Measurements from ENCODE around the gene ESCO1.
"Not testable (repeated sequence)": the region's sequence is repeated elsewhere in the genome, so short reads cannot be mapped to it uniquely, and the experiment has no call there.

Gene ESCO1

GRCh38 chr18:21592361-21592760 lies 8.1 kb downstream of the ESCO1 start:
- not testable (repeated sequence) for DNase-seq

DNA sequence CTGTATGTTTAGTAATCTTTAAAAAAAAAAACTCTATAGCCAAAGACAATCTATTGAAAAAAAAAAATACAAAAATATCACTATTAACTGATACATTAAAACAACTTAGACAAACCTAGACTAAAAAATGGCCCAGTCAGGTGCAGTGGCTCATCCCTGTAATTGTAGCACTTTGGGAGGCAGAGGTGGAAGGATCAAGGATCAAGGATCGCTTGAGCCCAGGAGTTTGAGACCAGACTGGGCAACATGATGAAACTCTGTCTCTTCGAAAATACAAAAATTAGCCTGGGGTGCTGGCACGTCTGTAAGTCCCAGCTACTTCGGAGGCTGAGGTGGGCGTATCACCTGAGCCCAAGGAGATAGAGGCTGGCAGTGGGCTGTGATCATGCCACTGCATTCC lies 16.1 kb downstream of the ESCO1 start:
- DNase-seq = no peak

- no peak for DNase-seq
These were observed 24.8 kb downstream of the ESCO1 start for GRCh38 chr18:21575656-21576055.

DNA sequence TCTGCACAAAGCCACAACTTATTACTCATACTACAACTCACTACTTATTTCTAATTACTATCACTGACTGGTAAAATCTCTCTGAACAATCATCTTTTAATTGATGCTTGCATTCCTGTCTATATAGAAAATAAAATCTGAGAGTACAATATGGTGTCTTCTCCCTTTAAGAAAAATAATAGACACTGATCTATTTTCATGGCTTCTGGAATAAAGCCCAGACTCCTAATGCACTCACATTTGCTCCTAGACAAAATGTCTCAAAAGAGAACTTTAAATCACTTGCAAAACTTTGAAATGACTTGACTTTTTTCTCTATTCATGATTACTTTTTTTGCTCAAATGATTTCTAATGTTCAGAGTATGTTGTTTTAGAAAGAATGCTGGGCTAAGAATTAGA lies 28.7 kb downstream of the ESCO1 start:
- no peak for DNase-seq

- no peak for DNase-seq
These were observed 41.3 kb downstream of the ESCO1 start for GRCh38 chr18:21559195-21559594.

- no peak for DNase-seq
These were observed 42.8 kb downstream of the ESCO1 start for GRCh38 chr18:21557607-21558253.

- no peak for DNase-seq
These were observed 50.0 kb downstream of the ESCO1 start for GRCh38 chr18:21550510-21550970.

- DNase-seq = no peak
These were observed 51.9 kb downstream of the ESCO1 start for GRCh38 chr18:21548647-21549046.

- DNase-seq = no peak
These were observed 54.1 kb downstream of the ESCO1 start for GRCh38 chr18:21546423-21546822.

DNA sequence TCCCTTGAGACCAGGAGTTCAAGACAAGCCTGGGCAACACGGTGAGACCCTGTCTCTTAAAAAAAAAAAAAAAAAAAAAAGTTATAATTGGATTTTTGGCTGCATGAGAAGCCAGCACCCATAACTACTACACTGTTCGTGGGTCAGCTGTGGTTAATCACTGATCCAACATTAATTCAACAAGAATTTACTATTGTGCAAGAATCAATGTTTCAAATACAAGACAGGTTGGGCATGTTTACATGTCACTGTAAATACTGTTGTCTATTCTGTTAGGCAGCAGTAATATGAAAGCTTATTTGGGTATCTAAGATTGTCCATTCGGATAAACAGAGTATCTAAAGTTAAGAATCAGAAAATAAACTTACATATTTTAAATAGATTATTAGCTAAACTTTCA lies 62.3 kb downstream of the ESCO1 start:
- DNase-seq = no peak

DNA sequence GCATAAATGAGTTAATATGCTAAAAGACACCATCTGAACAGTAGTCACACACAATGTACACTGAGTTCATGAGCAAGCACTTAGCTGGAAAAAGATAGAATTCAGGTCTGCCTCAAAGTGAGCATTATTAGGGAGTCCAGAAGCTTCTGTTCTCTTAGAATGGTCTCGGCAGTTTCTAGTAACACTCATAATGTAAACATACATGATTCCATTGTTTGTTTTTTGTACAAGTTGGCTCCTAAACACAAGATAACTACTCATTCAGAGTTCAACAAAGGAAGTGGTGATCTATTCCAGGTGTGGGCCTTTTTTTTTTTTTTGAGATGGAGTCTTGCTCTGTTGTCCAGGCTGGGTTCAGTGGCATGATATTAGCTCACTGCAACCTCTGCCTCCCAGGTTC lies 66.2 kb downstream of the ESCO1 start:
- no peak for DNase-seq

GRCh38 chr18:21526463-21526862 lies 74.0 kb downstream of the ESCO1 start:
- no peak for DNase-seq

DNA sequence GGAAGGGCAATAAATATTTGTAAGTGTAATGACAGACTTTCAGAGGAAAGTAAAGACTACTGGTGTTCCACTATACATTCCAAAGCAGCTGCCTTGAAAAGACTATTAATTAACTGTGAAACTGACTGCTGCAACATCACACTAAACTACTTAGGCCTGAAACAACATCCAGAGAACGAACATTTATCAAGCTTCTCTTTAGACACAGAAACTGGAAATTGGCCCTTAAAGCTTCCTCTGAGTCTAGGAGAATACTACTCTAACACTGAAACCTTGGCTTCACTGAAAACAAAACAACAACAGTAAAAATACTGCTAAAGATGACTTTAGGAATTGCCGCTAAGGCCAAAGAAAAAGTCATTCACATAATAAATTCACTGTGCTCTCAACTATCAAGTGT lies 74.6 kb downstream of the ESCO1 start:
- DNase-seq = no peak

GRCh38 chr18:21522530-21522929 lies 78.0 kb downstream of the ESCO1 start:
- DNase-seq = no peak

- no peak for DNase-seq
These were observed 86.8 kb downstream of the ESCO1 start for GRCh38 chr18:21513741-21514140.

- no peak for DNase-seq
These were observed 87.2 kb downstream of the ESCO1 start for GRCh38 chr18:21513292-21513691.

GRCh38 chr18:21509062-21509461 lies 91.4 kb downstream of the ESCO1 start:
- no peak for DNase-seq

- no peak for DNase-seq
These were observed 92.4 kb downstream of the ESCO1 start for GRCh38 chr18:21507913-21508701.

GRCh38 chr18:21502661-21503060 lies 97.8 kb downstream of the ESCO1 start:
- DNase-seq = no peak

DNA sequence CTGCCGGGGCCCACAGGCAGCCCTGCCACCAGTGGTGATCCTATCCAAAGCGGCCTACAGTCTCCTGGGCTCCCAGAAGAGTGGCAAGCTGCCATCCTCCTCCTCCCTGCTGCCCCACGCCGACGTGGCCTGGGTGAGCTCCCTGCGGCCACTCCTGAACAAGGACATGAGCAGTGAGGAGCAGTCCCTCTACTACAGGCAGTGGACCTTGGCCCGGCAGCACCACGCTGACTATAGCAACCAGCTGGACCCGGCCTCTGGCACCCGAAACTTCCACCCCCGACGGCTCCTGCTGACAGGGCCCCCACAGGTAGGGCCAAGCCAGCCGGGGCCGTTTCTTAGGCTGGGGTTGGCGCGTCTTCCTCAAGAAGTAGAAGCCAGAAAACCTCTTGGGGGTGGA lies 100.5 kb downstream of the ESCO1 start:
- no peak for DNase-seq

- no peak for DNase-seq
These were observed 104.1 kb downstream of the ESCO1 start for GRCh38 chr18:21496277-21496835.

DNA sequence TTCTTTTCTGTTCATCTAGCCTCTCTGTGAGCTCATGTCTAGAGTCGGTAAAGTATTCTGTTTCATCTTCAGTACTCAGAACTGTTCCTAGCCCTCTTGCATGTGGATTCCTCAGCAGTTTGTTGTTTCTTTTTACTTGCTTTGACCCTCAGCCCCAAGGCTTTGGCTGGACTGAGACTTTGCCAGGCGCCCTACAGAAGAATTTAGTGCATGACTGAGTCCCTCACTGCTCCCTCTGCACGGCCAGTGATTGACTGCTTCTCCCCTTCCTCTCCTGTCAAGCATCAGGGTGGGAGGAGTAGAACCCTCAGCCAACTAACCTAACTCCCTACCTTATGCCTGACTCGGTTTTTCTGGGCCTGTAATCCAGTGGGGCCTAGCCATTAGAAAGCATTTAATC lies 109.8 kb downstream of the ESCO1 start:
- DNase-seq = no peak

DNA sequence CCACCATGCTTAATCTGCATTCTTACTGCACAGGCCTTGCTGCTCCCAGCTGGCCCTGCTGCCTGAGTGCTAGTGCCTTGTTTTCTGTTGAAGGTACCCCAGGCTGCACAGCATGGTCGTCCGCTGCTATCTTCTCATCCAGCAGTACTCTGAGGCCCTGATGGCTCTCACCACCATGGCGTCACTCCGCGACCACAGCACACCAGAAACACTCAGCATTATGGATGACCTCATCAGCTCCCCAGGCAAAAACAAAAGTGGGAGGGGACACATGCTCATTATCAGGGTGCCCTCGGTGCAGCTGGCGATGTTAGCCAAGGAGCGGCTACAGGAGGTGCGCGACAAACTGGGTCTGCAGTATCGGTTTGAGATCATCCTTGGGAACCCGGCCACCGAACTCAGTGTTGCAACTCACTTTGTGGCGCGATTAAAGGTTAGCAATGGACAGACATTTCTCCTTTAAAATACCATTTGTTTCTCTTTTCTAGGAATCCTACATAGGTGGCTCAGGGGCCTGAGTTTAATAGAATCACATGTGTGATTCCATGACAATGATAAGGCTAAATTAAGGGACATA lies 110.5 kb downstream of the ESCO1 start:
- DNase-seq = no peak
